ENCODE measurements around the gene CACNA2D1.
"Not testable (repeated sequence)": the region's sequence is repeated elsewhere in the genome, so short reads cannot be mapped to it uniquely, and the experiment has no call there.

The CACNA2D1 gene

DNA sequence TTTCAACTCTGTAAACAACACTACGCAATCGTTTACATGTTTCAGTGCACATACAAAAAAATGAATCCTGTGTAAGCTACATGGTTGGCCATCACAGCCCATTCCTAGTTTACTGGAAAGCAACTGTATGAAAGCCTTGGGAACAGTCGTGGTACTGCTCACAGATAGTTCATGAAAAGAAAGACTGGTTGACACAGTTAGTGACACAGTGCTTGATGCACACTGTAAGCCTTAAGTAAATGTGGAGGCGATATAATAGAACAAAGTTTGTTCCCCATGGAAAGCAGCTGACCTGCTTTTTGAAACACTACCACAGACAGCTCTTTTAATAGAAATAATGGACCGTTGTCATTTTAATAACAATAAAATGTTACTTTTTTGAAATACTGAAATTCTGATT is 5.1 kb downstream of the CACNA2D1 start:
- H3K4me3 ChIP-seq (ENCODE audit: low read depth, low read length) = no peak overlapping the region
- DNase-seq (ENCODE audit: low read depth, low spot score) = no peak
- TF ChIP-seq, protein P1, sequence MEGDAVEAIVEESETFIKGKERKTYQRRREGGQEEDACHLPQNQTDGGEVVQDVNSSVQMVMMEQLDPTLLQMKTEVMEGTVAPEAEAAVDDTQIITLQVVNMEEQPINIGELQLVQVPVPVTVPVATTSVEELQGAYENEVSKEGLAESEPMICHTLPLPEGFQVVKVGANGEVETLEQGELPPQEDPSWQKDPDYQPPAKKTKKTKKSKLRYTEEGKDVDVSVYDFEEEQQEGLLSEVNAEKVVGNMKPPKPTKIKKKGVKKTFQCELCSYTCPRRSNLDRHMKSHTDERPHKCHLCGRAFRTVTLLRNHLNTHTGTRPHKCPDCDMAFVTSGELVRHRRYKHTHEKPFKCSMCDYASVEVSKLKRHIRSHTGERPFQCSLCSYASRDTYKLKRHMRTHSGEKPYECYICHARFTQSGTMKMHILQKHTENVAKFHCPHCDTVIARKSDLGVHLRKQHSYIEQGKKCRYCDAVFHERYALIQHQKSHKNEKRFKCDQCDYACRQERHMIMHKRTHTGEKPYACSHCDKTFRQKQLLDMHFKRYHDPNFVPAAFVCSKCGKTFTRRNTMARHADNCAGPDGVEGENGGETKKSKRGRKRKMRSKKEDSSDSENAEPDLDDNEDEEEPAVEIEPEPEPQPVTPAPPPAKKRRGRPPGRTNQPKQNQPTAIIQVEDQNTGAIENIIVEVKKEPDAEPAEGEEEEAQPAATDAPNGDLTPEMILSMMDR (IDR thresholded peaks at IDR 0.05; ENCODE audit: low read depth, low read length) = no peak
- in situ Hi-C loops (cut with HindIII; ENCODE audit: low sequenced_read_pairs) = no loop called here

GRCh38 chr7:82435769-82436168 is 7.8 kb downstream of the CACNA2D1 start:
- in situ Hi-C loops (cut with HindIII; ENCODE audit: low sequenced_read_pairs) = no loop called here
- no peak overlapping the region for H3K4me3 ChIP-seq (ENCODE audit: low read depth, low read length)
- DNase-seq (ENCODE audit: low read depth, low spot score) = no peak
- TF ChIP-seq, protein P1 (IDR thresholded peaks at IDR 0.05; ENCODE audit: low read depth, low read length) = no peak

GRCh38 chr7:82434275-82435022 is 9.1 kb downstream of the CACNA2D1 start:
- no peak for DNase-seq (ENCODE audit: low read depth, low spot score)
- H3K4me3 ChIP-seq (ENCODE audit: low read depth, low read length) = no peak overlapping the region
- TF ChIP-seq, protein P1 (IDR thresholded peaks at IDR 0.05; ENCODE audit: low read depth, low read length) = no peak
- in situ Hi-C loops (cut with HindIII; ENCODE audit: low sequenced_read_pairs) = no loop called here

- in situ Hi-C loops (cut with HindIII; ENCODE audit: low sequenced_read_pairs) = no loop called here
- H3K4me3 ChIP-seq (ENCODE audit: low read depth, low read length) = no peak overlapping the region
- no peak for DNase-seq (ENCODE audit: low read depth, low spot score)
- TF ChIP-seq, protein P1 (IDR thresholded peaks at IDR 0.05; ENCODE audit: low read depth, low read length) = no peak
Measured at GRCh38 chr7:82433507-82433906, 10.1 kb downstream of the CACNA2D1 start.

- in situ Hi-C loops (cut with HindIII; ENCODE audit: low sequenced_read_pairs); H3K4me3 ChIP-seq (ENCODE audit: low read depth, low read length); DNase-seq (ENCODE audit: low read depth, low spot score): not testable (repeated sequence)
Measured at GRCh38 chr7:82432743-82433142, 10.8 kb downstream of the CACNA2D1 start.

DNA sequence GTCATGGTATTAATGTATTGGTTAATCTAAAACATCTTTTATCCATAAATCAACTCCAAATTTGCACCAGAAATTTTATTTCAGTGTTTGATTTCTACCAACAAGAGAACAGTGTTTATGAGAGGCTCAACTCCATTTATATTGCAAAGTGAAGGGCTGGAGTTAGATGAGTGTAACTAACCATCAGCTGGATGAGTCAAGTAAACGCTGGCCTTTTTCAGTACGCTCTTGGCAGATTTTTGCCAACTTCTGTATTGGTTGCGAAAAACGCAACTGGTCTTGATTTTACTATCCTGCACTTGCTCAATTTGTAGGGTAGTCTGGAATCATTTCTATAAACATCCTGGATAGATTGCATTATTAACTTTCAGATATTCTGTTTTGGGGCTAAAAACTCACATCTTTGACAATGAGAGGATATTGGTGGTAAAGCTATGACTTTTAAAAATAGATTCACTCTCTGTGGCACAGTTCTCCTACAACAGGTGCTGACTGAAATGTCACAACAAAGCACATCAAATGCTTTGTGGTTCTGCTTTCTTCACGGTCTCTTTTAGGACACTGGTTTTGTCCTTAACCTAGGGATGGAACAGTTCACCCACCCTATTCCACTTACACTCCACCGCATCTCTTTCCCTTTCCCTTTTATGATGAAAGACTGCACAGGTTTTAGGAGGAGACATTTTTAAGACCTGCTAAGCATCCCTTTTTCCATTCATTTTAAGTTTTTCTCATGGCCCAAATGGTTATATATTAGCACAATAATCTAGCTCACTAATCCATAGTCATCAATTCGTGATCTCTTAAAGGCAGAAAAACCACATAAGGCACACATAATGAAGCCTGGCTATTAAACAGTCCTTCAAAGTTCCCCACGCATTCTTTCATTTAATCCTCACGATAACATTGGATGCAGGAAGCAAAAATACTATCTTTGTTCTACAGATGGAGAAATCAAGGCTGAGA is 12.8 kb downstream of the CACNA2D1 start:
- TF ChIP-seq, protein P1 (IDR thresholded peaks at IDR 0.05; ENCODE audit: low read depth, low read length) = no peak
- H3K4me3 ChIP-seq (ENCODE audit: low read depth, low read length) = no peak overlapping the region
- DNase-seq (ENCODE audit: low read depth, low spot score) = no peak
- in situ Hi-C loops (cut with HindIII; ENCODE audit: low sequenced_read_pairs) = no loop called here

- TF ChIP-seq, protein P1 (IDR thresholded peaks at IDR 0.05; ENCODE audit: low read depth, low read length) = no peak
- H3K4me3 ChIP-seq (ENCODE audit: low read depth, low read length) = no peak overlapping the region
- no peak for DNase-seq (ENCODE audit: low read depth, low spot score)
- in situ Hi-C loops (cut with HindIII; ENCODE audit: low sequenced_read_pairs) = no loop called here
Measured at GRCh38 chr7:82429408-82429807, 14.2 kb downstream of the CACNA2D1 start.

Measured in astrocyte of the spinal cord (primary cell).